ENCODE data around the gene MFAP2.

DNA sequence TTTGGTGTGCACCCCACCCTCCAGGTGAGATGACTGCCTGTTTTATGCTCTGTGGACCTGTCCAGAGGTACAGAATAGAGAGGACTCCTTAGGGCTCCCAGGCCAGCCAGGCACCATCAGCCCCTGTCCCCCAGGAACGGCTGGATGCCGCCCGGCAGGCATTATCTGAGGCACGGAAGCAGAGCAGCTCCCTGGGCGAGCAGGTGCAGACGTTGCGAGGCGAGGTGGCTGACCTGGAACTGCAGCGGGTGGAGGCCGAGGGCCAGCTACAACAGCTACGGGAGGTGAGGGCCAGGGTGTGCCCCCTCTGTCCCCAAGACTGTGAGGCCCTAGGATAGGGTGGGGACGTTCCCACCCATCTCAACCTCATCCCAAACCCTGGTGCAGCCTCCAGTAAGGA, 10.8 kb downstream of the MFAP2 start:
- TF ChIP-seq, protein P1, sequence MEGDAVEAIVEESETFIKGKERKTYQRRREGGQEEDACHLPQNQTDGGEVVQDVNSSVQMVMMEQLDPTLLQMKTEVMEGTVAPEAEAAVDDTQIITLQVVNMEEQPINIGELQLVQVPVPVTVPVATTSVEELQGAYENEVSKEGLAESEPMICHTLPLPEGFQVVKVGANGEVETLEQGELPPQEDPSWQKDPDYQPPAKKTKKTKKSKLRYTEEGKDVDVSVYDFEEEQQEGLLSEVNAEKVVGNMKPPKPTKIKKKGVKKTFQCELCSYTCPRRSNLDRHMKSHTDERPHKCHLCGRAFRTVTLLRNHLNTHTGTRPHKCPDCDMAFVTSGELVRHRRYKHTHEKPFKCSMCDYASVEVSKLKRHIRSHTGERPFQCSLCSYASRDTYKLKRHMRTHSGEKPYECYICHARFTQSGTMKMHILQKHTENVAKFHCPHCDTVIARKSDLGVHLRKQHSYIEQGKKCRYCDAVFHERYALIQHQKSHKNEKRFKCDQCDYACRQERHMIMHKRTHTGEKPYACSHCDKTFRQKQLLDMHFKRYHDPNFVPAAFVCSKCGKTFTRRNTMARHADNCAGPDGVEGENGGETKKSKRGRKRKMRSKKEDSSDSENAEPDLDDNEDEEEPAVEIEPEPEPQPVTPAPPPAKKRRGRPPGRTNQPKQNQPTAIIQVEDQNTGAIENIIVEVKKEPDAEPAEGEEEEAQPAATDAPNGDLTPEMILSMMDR (IDR thresholded peaks at IDR 0.05; ENCODE audit: insufficient read depth, low read length, poor library complexity, severe bottlenecking), result no peak
- TF ChIP-seq EZH2phosphoT487 (conservative IDR thresholded peaks at IDR 0.05; ENCODE audit: low read length), result no peak

Measured in SU-DHL-6 (cell line).